Glutamatergic neuron (in vitro differentiated cells): Measurements from ENCODE around the gene RFC3. TPM values are rescaled to one million over a fixed set of nuclear protein-coding genes. Genes with fewer than 3 reads are reported as not detected.

Experiments used
- DNase-seq: peaks from one replicate; pipeline ENCODE4 v3.0.0; 2022
- H3K27ac Mint-ChIP-seq: one replicate; pipeline ENCODE4 v1.8.0; 2020; ENCODE audit warnings: mild to moderate bottlenecking, mixed read lengths, inconsistent platforms; ENCODE audit not compliant: unreplicated experiment
- H3K27me3 Mint-ChIP-seq: one replicate; pipeline ENCODE4 v1.8.0; 2020; ENCODE audit warnings: mild to moderate bottlenecking, moderate library complexity, mixed read lengths, inconsistent platforms; ENCODE audit not compliant: unreplicated experiment
- H3K36me3 Mint-ChIP-seq: one replicate; pipeline ENCODE4 v1.8.0; 2020; ENCODE audit warnings: mild to moderate bottlenecking, mixed read lengths, inconsistent platforms; ENCODE audit not compliant: unreplicated experiment
- H3K4me1 Mint-ChIP-seq: one replicate; pipeline ENCODE4 v1.8.0; 2020; ENCODE audit warnings: mild to moderate bottlenecking, low read depth, mixed read lengths, inconsistent platforms; ENCODE audit not compliant: unreplicated experiment
- H3K4me3 Mint-ChIP-seq: one replicate; pipeline ENCODE4 v1.8.0; 2020; ENCODE audit warnings: mild to moderate bottlenecking, mixed read lengths, inconsistent platforms; ENCODE audit not compliant: unreplicated experiment
- H3K9me3 Mint-ChIP-seq: one replicate; pipeline ENCODE4 v1.8.0; 2020; ENCODE audit warnings: mild to moderate bottlenecking, moderate library complexity, mixed read lengths, inconsistent platforms; ENCODE audit not compliant: unreplicated experiment
- CTCF ChIP-seq: fragments of 200-600 bp; sonication (generic); IDR thresholded peaks from one replicate; pipeline ENCODE4 v1.5.0; 2021; ENCODE audit not compliant: partially characterized antibody, unreplicated experiment
- total RNA-seq: library from RNA; stranded (reverse); fragmentation: NEBNext Ultra II Directional; extraction: Animal tissue kit (Norgen Biotek cat#: 25700); gene quantifications from one replicate; pipeline ENCODE4 v1.2.1, GENCODE V29; 2021; ENCODE audit not compliant: unreplicated experiment

Gene RFC3
- total RNA-seq, 1 donor from 2014 or later, result 12.6 TPM

- no peaks in the 10 kb centered on the region for H3K4me1 Mint-ChIP-seq
- no peak overlapping the region for H3K27ac Mint-ChIP-seq
- TF ChIP-seq CTCF, result no peak
- no peaks in the 10 kb centered on the region for H3K27me3 Mint-ChIP-seq
- no peak for DNase-seq
- H3K4me3 Mint-ChIP-seq, result no peak overlapping the region
- H3K9me3 Mint-ChIP-seq, result no peaks in the 10 kb centered on the region
- H3K36me3 Mint-ChIP-seq, result no peaks in the 10 kb centered on the region
Observed at GRCh38 chr13:33825083-33825482, 7.1 kb downstream of the RFC3 start.

DNA sequence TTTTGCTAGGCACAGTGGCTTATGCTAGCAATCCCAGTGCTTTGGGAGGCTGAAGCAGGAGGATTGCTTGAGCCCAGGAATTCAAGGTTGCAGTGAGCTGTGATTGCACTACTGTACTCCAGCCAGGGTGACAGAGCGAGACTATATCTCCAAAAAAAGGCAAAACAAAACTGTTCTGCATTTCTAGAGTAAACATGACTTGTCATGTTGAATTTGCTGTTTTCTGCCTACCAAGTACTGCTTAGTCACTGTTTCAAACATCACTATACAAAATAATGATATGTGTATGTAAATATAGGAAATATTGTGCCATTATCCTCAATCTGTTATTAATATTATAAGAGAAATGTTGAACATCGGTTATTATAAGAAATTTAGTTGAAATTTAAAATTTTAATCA, 9.2 kb downstream of the RFC3 start:
- Mint-ChIP-seq H3K4me3 (no peak overlapping the region), H3K4me1 (no peaks in the 10 kb centered on the region), H3K27ac (no peak overlapping the region), H3K36me3 (no peaks in the 10 kb centered on the region), H3K9me3 (no peaks in the 10 kb centered on the region), H3K27me3 (no peaks in the 10 kb centered on the region)
- no peak for TF ChIP-seq CTCF
- DNase-seq, result no peak

DNA sequence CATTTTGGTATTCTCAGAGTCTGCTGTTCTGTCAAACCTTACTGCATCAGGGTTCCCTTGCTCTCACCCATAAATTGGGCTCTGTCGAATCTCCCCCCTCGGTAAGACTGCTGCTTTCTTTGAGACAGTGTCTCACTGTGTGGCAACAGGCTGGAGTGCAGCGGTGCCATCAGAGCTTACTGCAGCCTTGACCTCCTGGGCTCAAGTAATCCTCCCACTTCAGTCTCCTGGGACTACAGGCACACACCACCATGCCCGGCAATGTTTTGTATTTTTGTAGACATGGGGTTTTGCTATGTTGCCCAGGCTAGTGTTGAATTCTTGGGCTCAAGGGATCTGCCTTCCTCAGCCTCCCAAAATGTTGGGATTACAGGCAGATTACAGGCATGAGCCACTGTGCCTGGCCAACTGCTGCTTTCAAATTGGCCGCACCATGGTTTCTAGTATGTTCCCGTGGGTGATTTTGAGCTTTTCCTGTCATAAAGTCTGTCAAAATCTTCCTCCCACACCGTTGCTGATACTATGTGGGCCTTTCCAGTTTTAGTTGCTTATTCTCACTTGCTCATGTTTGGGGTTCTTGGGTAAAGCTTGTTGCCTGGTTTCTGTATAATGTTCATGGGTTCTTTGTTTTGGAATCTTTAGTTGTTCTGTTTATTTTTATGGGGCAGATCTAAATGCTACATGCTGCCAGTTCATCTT, 10.6 kb downstream of the RFC3 start:
- no peaks in the 10 kb centered on the region for H3K9me3 Mint-ChIP-seq
- DNase-seq, result no peak
- no peak overlapping the region for H3K4me3 Mint-ChIP-seq
- no peak overlapping the region for H3K27ac Mint-ChIP-seq
- no peak for TF ChIP-seq CTCF
- no peaks in the 10 kb centered on the region for H3K27me3 Mint-ChIP-seq
- H3K36me3 Mint-ChIP-seq, result no peaks in the 10 kb centered on the region
- no peaks in the 10 kb centered on the region for H3K4me1 Mint-ChIP-seq

GRCh38 chr13:33832872-33833271, 14.9 kb downstream of the RFC3 start:
- H3K36me3 Mint-ChIP-seq, result no peaks in the 10 kb centered on the region
- no peaks in the 10 kb centered on the region for H3K27me3 Mint-ChIP-seq
- H3K27ac Mint-ChIP-seq, result no peak overlapping the region
- H3K9me3 Mint-ChIP-seq, result no peaks in the 10 kb centered on the region
- TF ChIP-seq CTCF, result no peak
- no peaks in the 10 kb centered on the region for H3K4me1 Mint-ChIP-seq
- H3K4me3 Mint-ChIP-seq, result no peak overlapping the region
- DNase-seq, result no peak

GRCh38 chr13:33838647-33839046, 20.7 kb downstream of the RFC3 start:
- Mint-ChIP-seq H3K27ac (no peak overlapping the region), H3K27me3 (peaks cover 2% of the 10 kb centered on the region), H3K36me3 (no peaks in the 10 kb centered on the region), H3K9me3 (peaks cover 2% of the 10 kb centered on the region), H3K4me3 (no peak overlapping the region), H3K4me1 (no peaks in the 10 kb centered on the region)
- TF ChIP-seq CTCF, result no peak
- DNase-seq, result no peak
